GM12874 (cell line): ENCODE data around the gene NSD2.

Experiments used
- TF ChIP-seq, protein P1 (sequence below): IDR thresholded peaks from 2 replicates; pipeline ENCODE4 v1.5.1; 2011; ENCODE audit warnings: low read depth, mild to moderate bottlenecking, control low read depth, low read length, moderate library complexity; ENCODE audit not compliant: insufficient read depth

NSD2 gene

GRCh38 chr4:1992468-1993168, 121.4 kb downstream of the NSD2 start:
- TF ChIP-seq, protein P1, sequence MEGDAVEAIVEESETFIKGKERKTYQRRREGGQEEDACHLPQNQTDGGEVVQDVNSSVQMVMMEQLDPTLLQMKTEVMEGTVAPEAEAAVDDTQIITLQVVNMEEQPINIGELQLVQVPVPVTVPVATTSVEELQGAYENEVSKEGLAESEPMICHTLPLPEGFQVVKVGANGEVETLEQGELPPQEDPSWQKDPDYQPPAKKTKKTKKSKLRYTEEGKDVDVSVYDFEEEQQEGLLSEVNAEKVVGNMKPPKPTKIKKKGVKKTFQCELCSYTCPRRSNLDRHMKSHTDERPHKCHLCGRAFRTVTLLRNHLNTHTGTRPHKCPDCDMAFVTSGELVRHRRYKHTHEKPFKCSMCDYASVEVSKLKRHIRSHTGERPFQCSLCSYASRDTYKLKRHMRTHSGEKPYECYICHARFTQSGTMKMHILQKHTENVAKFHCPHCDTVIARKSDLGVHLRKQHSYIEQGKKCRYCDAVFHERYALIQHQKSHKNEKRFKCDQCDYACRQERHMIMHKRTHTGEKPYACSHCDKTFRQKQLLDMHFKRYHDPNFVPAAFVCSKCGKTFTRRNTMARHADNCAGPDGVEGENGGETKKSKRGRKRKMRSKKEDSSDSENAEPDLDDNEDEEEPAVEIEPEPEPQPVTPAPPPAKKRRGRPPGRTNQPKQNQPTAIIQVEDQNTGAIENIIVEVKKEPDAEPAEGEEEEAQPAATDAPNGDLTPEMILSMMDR, result no peak

DNA sequence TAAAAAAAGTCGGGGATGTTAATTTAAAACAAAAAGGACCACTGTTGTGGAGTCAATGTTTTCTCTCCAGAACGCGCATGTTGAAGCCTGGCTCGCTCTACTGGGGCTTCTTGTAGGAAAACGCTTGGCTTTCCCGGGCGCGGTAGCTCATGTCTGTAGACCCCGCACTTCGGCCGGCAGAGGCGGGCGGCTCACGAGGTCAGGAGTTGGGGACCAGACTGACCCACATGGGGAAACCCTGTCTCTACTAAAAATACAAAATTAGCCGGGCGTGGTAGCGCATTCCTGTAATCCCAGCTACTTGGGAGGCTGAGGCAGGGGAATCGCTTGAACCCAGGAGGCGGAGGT, 122.0 kb downstream of the NSD2 start:
- TF ChIP-seq, protein P1, result no peak

- TF ChIP-seq, protein P1, result no peak
Observed at GRCh38 chr4:1994938-1995337, 123.7 kb downstream of the NSD2 start.

- TF ChIP-seq, protein P1, result no peak
Observed at GRCh38 chr4:1996866-1997611, 125.8 kb downstream of the NSD2 start.

GRCh38 chr4:1997712-1998111, 126.5 kb downstream of the NSD2 start:
- TF ChIP-seq, protein P1, result no peak

DNA sequence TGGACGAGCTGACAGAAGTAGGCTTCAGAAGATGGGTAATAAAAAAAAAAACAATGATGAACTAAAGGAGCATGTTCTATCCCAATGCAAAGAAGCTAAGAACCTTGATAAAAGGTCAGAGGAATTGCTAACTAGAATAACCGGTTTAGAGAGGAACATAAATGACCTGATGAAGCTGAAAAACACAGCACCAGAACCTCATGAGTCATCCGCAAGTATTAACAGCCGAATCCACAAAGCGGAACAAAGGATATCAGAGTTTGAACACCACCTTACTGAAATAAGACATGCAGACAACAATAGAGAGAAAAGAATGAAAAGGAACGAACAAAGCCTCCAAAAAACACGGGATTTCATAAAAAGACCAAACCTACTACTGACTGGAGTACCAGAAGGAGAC, 127.1 kb downstream of the NSD2 start:
- TF ChIP-seq, protein P1, result no peak

GRCh38 chr4:2006367-2006766, 135.2 kb downstream of the NSD2 start:
- TF ChIP-seq, protein P1, result no peak
